Sciatic nerve (tissue), 2 donors: Measurements from ENCODE around the gene CHID1. TPM values are rescaled to one million over a fixed set of nuclear protein-coding genes. Genes with fewer than 3 reads are reported as not detected.

Source experiments
- ATAC-seq: fragments of 200-7000 bp; cut with Tn5 transposase; one replicate; pipeline ENCODE4 v1.9.1; 2020; ENCODE audit warnings: mild to moderate bottlenecking, moderate library complexity
- DNase-seq: peaks from one replicate; pipeline ENCODE4 v3.0.0-alpha.2; 2020; ENCODE audit warnings: low spot score
- intact Hi-C: fragments of 100-400 bp; cut with DNase I; formaldehyde crosslinking; loops from one replicate; pipeline ENCODE4 v1.14.2; 2022
- total RNA-seq: library from RNA; stranded (reverse); fragmentation: NEBNext Ultra II Directional; extraction: Animal tissue kit (Norgen Biotek cat#: 25700); gene quantifications from one replicate; pipeline ENCODE4 v1.2.1, GENCODE V29; 2021
- donor health status: DM: no; HTN: no; CAD: no.
- donor health status: DM: no; HTN: no; CAD: no.

Gene CHID1
- total RNA-seq, 1 donor from 2014 or later: 59.4 TPM

GRCh38 chr11:820655-821511 is 89.7 kb downstream of the CHID1 start:
- ATAC-seq (peak; percentile 29), DNase-seq (peak; percentile 78)
- intact Hi-C loops: no loop called here

- ATAC-seq: peak; percentile 33
- intact Hi-C loops: no loop called here
- DNase-seq: peak; percentile 91
Observed at GRCh38 chr11:819943-820649, 90.5 kb downstream of the CHID1 start.

GRCh38 chr11:819129-819931 is 91.3 kb downstream of the CHID1 start:
- peak; percentile 96 for DNase-seq
- intact Hi-C loops: no loop called here
- peak; percentile 85 for ATAC-seq

- ATAC-seq: peak; percentile 57
- no peak for DNase-seq
- intact Hi-C loops: no loop called here
Observed at GRCh38 chr11:818396-819128, 92.0 kb downstream of the CHID1 start, which contains the start of gene PNPLA2. PNPLA2 (plus strand) TSS chr11:818914; CDS start chr11:819719, 805 bp downstream.

Other genes starting within 250 kb of the CHID1 start
- 52.8 TPM for gene DEAF1, start 215.6 kb downstream of the CHID1 start, total RNA-seq
- gene TMEM80, start 215.0 kb downstream of the CHID1 start, total RNA-seq: 28.4 TPM
- gene EPS8L2, start 204.6 kb downstream of the CHID1 start, total RNA-seq: 24.9 TPM
- 187 TPM for gene TALDO1, start 163.3 kb downstream of the CHID1 start, total RNA-seq
- gene GATD1, start 133.3 kb downstream of the CHID1 start, total RNA-seq: 74.8 TPM
- not detected for gene CEND1, start 120.7 kb downstream of the CHID1 start, total RNA-seq
- 7.2 TPM for gene SLC25A22, start 112.5 kb downstream of the CHID1 start, total RNA-seq
- 16.7 TPM for gene PIDD1, start 105.6 kb downstream of the CHID1 start, total RNA-seq
- 1,209 TPM for gene RPLP2, start 100.8 kb downstream of the CHID1 start, total RNA-seq
- gene PNPLA2, start 91.9 kb downstream of the CHID1 start, total RNA-seq: 174 TPM
- gene CRACR2B, start 82.9 kb downstream of the CHID1 start, total RNA-seq: 8.7 TPM
- gene CD151, start 77.9 kb downstream of the CHID1 start, total RNA-seq: 263 TPM
- 85.2 TPM for gene POLR2L, start 68.3 kb downstream of the CHID1 start, total RNA-seq
- gene TSPAN4, start 68.0 kb downstream of the CHID1 start, total RNA-seq: 118 TPM
- gene AP2A2, start 15.1 kb upstream of the CHID1 start, total RNA-seq: 119 TPM
- not detected for gene MUC6, start 125.9 kb upstream of the CHID1 start, total RNA-seq
- not detected for gene MUC2, start 164.1 kb upstream of the CHID1 start, total RNA-seq
- gene MUC5AC, start 247.1 kb upstream of the CHID1 start, total RNA-seq: 0.27 TPM